Kidney (tissue), 14 donors: ENCODE results near the gene FCAR. TPM values are rescaled to one million over a fixed set of nuclear protein-coding genes. Genes with fewer than 3 reads are reported as not detected.

ENCODE experiments used
- DNase-seq, 5 donors: peaks; one replicate each; pipeline ENCODE4 v3.0.0-alpha.2; 2013 to 2020
- FAIRE-seq: peaks from 2 replicates; lab custom pipeline; 2012; peaks lifted over from hg19 to GRCh38; lab: Jason Lieb, UNC
- H3K27ac ChIP-seq, 2 donors: one replicate each; pipeline ENCODE4 v1.7.0; 2013; ENCODE audit warnings: low read depth in 2 of 2, low read length in 2 of 2, inconsistent platforms in 1 of 2
- H3K27me3 ChIP-seq: one replicate; pipeline ENCODE4 v1.7.1; 2013; ENCODE audit warnings: low read length, inconsistent platforms; ENCODE audit not compliant: control insufficient read depth, insufficient read depth
- H3K36me3 ChIP-seq, 3 donors: one replicate each; pipeline versions ENCODE4 v1.7.0 to v1.7.1; 2013; ENCODE audit warnings: low read length in 3 of 3, control low read depth in 1 of 3, inconsistent platforms in 1 of 3; ENCODE audit not compliant: insufficient read depth in 3 of 3, control insufficient read depth in 2 of 3
- H3K4me1 ChIP-seq, 3 donors: one replicate each; pipeline versions ENCODE4 v1.7.0 to v1.7.1; 2013; ENCODE audit warnings: low read length in 3 of 3, inconsistent platforms in 1 of 3, low read depth in 1 of 3; ENCODE audit not compliant: control insufficient read depth in 2 of 3, insufficient read depth in 2 of 3
- H3K4me3 ChIP-seq, 3 donors: one replicate each; pipeline versions ENCODE4 v1.7.0 to v1.8.1; 2013; ENCODE audit warnings: low read length in 3 of 3, control low read depth in 1 of 3, inconsistent platforms in 1 of 3
- H3K9ac ChIP-seq, 3 donors: one replicate each; pipeline versions ENCODE4 v1.7.0 to v1.7.1; 2013; ENCODE audit warnings: low read length in 3 of 3, control low read depth in 1 of 3, inconsistent platforms in 1 of 3
- H3K9me3 ChIP-seq, 3 donors: one replicate each; pipeline versions ENCODE4 v1.7.0 to v1.7.1; 2013; ENCODE audit warnings: low read length in 3 of 3, control low read depth in 1 of 3, inconsistent platforms in 1 of 3; ENCODE audit not compliant: control insufficient read depth in 2 of 3, insufficient read depth in 1 of 3
- intact Hi-C: fragments of 100-400 bp; cut with DNase I; formaldehyde crosslinking; loops from one replicate; pipeline ENCODE4 v1.11.1; 2022
- polyA plus RNA-seq: library from polyadenylated mRNA; stranded (reverse); fragments of 350-450 nt; fragmentation: Illumina TruSeq; extraction: RNeasy Lipid Tissue Mini Kit (QIAGEN cat#74804); gene quantifications from one replicate; pipeline ENCODE4 v1.2.3, GENCODE V29; 2014; ENCODE audit warnings: low read depth, low replicate concordance; ENCODE audit not compliant: insufficient read depth
- total RNA-seq: library from RNA; stranded (reverse); fragmentation: NEBNext Ultra II Directional; extraction: Animal tissue kit (Norgen Biotek cat#: 25700); gene quantifications from one replicate; pipeline ENCODE4 v1.2.1, GENCODE V29; 2021
- TF ChIP-seq, protein P1 (sequence below): IDR thresholded peaks from 3 replicates; pipeline ENCODE4 v1.5.1; 2012; ENCODE audit warnings: mild to moderate bottlenecking, moderate library complexity, borderline replicate concordance; ENCODE audit not compliant: insufficient read depth; ENCODE audit errors: extremely low read depth
- donor health status: control.
- donor health status: control.
- donor health status: control.
- donor health status: control.
- donor health status: control.
- donor health status: DM: yes; HTN: yes; CAD: no.
- donor health status: Normal renal cell carcinoma (clear cell type).

Gene FCAR
- total and polyA plus RNA-seq, 2 donors from 2014 or later: 1.8 TPM; not detected in 1

DNA sequence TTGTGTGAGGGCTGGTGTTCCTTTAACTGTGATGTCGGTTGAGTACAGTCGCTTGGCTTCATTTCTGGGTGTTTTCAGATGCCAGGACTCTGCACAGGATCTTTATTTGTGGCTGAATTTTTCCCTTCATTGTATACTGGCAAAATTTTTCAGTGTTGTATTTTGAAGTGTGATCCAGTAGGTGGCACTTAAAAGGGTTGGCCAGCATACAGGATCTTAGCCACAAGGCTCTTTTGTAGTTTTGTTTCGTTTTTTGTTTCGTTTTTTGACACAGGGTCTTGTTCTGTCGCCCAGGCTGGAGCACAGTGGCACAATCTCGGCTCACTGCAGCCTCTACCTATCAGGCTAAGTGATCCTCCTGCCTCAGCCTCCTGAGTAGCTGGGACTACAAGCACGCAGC lies 8.7 kb downstream of the FCAR start:
- Histone ChIP-seq H3K27ac (no peak overlapping the region), H3K36me3 (no peaks in the 10 kb centered on the region), H3K4me3 (no peak overlapping the region), H3K9ac (no peak overlapping the region), H3K4me1 (no peaks in the 10 kb centered on the region), H3K9me3 (no peaks in the 10 kb centered on the region), H3K27me3 (no peaks in the 10 kb centered on the region)
- DNase-seq (no peak), FAIRE-seq (no peak)
- TF ChIP-seq, protein P1, sequence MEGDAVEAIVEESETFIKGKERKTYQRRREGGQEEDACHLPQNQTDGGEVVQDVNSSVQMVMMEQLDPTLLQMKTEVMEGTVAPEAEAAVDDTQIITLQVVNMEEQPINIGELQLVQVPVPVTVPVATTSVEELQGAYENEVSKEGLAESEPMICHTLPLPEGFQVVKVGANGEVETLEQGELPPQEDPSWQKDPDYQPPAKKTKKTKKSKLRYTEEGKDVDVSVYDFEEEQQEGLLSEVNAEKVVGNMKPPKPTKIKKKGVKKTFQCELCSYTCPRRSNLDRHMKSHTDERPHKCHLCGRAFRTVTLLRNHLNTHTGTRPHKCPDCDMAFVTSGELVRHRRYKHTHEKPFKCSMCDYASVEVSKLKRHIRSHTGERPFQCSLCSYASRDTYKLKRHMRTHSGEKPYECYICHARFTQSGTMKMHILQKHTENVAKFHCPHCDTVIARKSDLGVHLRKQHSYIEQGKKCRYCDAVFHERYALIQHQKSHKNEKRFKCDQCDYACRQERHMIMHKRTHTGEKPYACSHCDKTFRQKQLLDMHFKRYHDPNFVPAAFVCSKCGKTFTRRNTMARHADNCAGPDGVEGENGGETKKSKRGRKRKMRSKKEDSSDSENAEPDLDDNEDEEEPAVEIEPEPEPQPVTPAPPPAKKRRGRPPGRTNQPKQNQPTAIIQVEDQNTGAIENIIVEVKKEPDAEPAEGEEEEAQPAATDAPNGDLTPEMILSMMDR: no peak
- intact Hi-C loops: no loop called here

DNA sequence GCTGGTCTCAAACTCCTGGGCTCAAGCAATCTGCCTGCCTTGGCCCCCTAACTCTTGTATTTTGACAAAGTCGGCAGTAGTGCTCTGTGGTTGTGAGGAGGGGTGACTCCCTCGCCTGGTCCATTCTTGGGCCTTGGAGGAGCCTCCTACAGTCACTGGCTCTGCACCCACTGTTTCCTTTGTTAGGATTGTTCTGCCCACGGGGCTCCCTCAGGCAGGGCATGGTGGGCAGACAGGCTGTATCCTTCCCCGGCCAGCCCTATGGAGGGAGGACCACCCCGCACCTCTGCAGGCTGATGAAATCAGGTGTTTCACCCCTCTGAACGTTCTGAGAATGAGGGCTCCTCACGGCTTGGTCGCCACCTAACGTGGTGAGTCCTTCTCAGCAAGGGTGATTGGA lies 9.2 kb downstream of the FCAR start:
- TF ChIP-seq, protein P1: no peak
- intact Hi-C loops: no loop called here
- FAIRE-seq: no peak

DNA sequence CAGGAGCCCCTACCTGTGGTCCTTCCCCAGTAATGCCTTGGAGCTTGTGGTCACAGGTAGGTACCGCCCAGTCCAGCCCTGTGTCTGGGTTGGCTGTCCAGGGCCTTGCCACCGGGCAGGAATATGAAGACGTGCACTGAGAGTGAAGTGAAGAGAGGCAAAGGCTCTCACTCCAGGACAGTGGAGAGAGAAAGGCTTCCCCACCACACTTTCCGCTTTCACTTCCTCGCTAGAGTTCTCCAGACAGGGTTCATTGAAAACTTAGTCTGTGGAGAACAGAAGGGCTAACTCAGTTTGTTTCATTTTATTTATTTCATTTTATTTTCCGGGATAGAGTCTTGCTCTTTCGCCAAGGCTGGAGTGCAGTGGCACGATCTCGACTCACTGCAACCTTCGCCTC lies 14.2 kb downstream of the FCAR start:
- Histone ChIP-seq H3K36me3 (no peaks in the 10 kb centered on the region), H3K4me3 (no peak overlapping the region), H3K9me3 (no peaks in the 10 kb centered on the region), H3K4me1 (no peaks in the 10 kb centered on the region), H3K27me3 (no peaks in the 10 kb centered on the region), H3K9ac (no peak overlapping the region), H3K27ac (no peak overlapping the region)
- FAIRE-seq (no peak), DNase-seq (no peak)
- intact Hi-C loops: no loop called here
- TF ChIP-seq, protein P1: no peak

More for the DNA sequence above, 9.2 kb downstream of the FCAR start:
- no peak overlapping the region for H3K4me3 ChIP-seq
- H3K27me3 ChIP-seq: no peaks in the 10 kb centered on the region
- H3K9ac ChIP-seq: no peak overlapping the region
- DNase-seq: no peak
- H3K4me1 ChIP-seq: no peaks in the 10 kb centered on the region
- H3K27ac ChIP-seq: no peak overlapping the region
- no peaks in the 10 kb centered on the region for H3K9me3 ChIP-seq
- no peaks in the 10 kb centered on the region for H3K36me3 ChIP-seq

DNA sequence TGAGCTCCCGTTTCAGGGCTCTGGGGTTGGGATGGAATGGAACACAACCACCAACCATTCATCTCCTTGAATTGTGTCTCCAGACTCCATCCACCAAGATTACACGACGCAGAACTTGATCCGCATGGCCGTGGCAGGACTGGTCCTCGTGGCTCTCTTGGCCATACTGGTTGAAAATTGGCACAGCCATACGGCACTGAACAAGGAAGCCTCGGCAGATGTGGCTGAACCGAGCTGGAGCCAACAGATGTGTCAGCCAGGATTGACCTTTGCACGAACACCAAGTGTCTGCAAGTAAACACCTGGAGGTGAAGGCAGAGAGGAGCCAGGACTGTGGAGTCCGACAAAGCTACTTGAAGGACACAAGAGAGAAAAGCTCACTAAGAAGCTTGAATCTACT lies 15.5 kb downstream of the FCAR start:
- Histone ChIP-seq H3K4me3 (no peak overlapping the region), H3K4me1 (no peaks in the 10 kb centered on the region), H3K36me3 (no peaks in the 10 kb centered on the region), H3K9ac (no peak overlapping the region), H3K27me3 (no peaks in the 10 kb centered on the region), H3K27ac (no peak overlapping the region), H3K9me3 (no peaks in the 10 kb centered on the region)
- TF ChIP-seq, protein P1: no peak
- intact Hi-C loops: no loop called here
- DNase-seq (no peak), FAIRE-seq (no peak)
